ENCODE measurements around the gene ALS2CL.
"Not testable (repeated sequence)": the region's sequence is repeated elsewhere in the genome, so short reads cannot be mapped to it uniquely, and the experiment has no call there.

ALS2CL gene

GRCh38 chr3:46693038-46693891 lies at the start of gene ALS2CL:
TSS of gene ALS2CL (minus strand) at chr3:46693679. CDS start at chr3:46689440, 4,239 bp downstream.
- DNase-seq: peak; percentile 21 to 51

- DNase-seq: no peak
These were observed 49.6 kb upstream of the ALS2CL start for GRCh38 chr3:46742992-46743585.

GRCh38 chr3:46739565-46739964 lies 46.1 kb upstream of the ALS2CL start:
- DNase-seq: not testable (repeated sequence)

GRCh38 chr3:46737329-46737731 lies 43.9 kb upstream of the ALS2CL start:
- DNase-seq: no peak

GRCh38 chr3:46736006-46736872 lies 42.8 kb upstream of the ALS2CL start:
- DNase-seq: no peak

- DNase-seq: no peak
These were observed 41.3 kb upstream of the ALS2CL start for GRCh38 chr3:46734773-46735172.

- DNase-seq: no peak
These were observed 39.7 kb upstream of the ALS2CL start for GRCh38 chr3:46733026-46733800.

- no peak for DNase-seq
These were observed 38.3 kb upstream of the ALS2CL start for GRCh38 chr3:46731795-46732194.

- no peak for DNase-seq
These were observed 37.3 kb upstream of the ALS2CL start for GRCh38 chr3:46730819-46731218.

GRCh38 chr3:46729038-46729437 lies 35.6 kb upstream of the ALS2CL start:
- DNase-seq: no peak

- no peak for DNase-seq
These were observed 32.3 kb upstream of the ALS2CL start for GRCh38 chr3:46725621-46726314.

GRCh38 chr3:46724424-46724823 lies 30.9 kb upstream of the ALS2CL start:
- DNase-seq: no peak

- no peak for DNase-seq
These were observed 29.0 kb upstream of the ALS2CL start for GRCh38 chr3:46722443-46722842.

GRCh38 chr3:46721009-46721408 lies 27.5 kb upstream of the ALS2CL start:
- DNase-seq: no peak

- no peak for DNase-seq
These were observed 26.3 kb upstream of the ALS2CL start for GRCh38 chr3:46719735-46720271.

GRCh38 chr3:46719044-46719565 lies 25.6 kb upstream of the ALS2CL start:
- no peak for DNase-seq

- DNase-seq: no peak
These were observed 24.2 kb upstream of the ALS2CL start, which contains the start of gene PRSS50 for GRCh38 chr3:46717447-46718231. TSS of gene PRSS50 (minus strand) at chr3:46717869. CDS start at chr3:46717824, 45 bp downstream.

GRCh38 chr3:46716461-46717441 lies 23.3 kb upstream of the ALS2CL start:
- DNase-seq: peak; percentile 43 to 62

Data from NCI-H524 (cell line).